ENCODE results near the gene MARCHF11. TPM values are rescaled to one million over a fixed set of nuclear protein-coding genes. Genes with fewer than 3 reads are reported as not detected.

The MARCHF11 gene
- total RNA-seq, 4 donors from 2014 or later = not detected

DNA sequence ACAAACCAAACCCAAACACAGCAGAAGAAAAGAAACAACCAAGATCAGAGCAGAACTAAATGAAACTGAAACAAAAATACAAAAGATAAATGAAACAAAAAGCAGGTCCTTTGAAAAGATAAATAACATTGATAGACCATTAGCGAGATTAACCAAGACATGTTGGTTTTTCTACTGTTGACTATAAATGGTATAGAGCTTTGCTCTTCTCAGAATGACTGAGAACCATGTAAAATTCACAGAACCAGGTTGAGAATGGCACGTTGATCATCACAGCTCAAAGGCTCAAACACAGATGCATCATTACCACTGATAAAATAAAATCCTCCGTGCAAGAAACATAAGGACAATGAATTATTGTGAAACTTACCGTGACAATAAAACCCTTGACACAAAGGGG, 105.2 kb downstream of the MARCHF11 start:
- no peak for TF ChIP-seq CTCF (IDR thresholded peaks at IDR 0.05; ENCODE audit: low read depth)

- TF ChIP-seq CTCF (IDR thresholded peaks at IDR 0.05; ENCODE audit: low read depth) = no peak
Observed at GRCh38 chr5:16072616-16073015, 107.0 kb downstream of the MARCHF11 start.

- TF ChIP-seq CTCF (IDR thresholded peaks at IDR 0.05; ENCODE audit: low read depth) = no peak
Observed at GRCh38 chr5:16067415-16067814, 112.2 kb downstream of the MARCHF11 start.

DNA sequence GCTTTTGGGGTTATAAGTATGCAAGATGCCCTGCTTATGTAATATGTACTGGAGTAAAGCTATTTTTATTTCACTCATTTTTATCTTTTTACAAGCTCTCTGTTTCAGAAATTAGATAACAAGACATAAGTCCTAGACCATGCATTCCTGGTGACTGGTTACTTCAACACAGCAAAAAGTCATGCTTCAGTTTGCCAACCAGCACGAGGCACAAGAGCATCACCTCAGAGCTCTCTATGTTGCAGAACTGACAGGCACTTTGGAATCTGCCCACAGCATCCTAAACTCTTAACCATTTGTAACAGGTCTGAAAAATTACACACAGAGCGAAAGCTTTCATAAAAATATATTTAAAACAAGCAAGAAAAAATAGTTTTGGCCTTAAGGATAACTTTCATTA, 112.8 kb downstream of the MARCHF11 start:
- no peak for TF ChIP-seq CTCF (IDR thresholded peaks at IDR 0.05; ENCODE audit: low read depth)

- no peak for TF ChIP-seq CTCF (IDR thresholded peaks at IDR 0.05; ENCODE audit: low read depth)
Observed at GRCh38 chr5:16066320-16066719, 113.3 kb downstream of the MARCHF11 start.

DNA sequence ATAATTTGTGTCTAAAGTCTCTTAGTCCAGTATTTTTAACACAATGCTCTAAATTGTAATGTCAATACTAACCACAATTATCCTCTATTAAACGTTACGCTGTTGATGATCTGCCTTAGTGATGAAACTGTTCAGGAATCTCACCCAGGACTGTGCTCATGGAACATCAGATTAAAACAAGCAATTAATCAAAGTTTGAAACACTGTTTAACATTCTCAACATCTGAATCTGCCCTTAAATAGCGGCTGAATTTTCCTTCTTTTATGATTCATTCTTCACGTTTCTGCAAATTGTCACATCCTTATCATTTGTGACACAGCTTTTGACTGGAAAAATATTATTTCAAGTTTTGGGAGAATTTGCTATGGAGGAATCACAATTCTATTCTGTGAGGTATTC, 113.8 kb downstream of the MARCHF11 start:
- no peak for TF ChIP-seq CTCF (IDR thresholded peaks at IDR 0.05; ENCODE audit: low read depth)

DNA sequence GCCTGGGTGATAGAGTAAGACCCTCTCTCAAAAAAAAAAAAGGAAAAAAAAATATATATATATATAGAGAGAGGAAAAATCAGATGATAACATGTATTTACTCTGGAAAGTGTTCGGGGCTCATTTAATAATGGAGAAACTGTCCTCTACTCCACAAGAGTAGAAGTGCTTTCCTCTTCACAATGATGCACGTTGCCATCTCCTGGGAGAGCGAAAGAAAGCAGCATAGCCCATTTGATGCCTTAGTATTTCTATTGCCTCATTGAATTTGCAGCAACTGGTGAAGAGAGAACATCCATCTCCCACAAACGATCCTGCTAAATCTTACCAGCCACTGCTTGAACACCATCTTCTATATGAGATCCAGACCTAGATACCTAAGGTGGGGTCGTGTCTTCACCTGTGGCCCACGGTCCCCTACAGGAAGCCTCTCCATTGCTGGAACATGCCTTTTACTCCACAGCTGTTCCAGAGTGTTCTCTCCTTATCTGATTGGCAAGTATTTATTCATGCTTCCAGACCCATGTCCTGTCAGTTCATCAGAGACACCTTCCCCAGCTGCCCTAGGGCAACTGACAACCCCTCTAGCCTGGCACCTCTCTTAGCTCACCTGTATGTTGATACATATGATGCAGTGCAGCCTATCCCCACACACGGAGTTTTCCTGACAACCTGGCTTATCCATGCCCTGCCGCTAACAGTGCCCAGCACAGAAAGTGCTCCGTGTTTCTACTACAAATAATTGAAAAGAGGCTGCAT, 115.3 kb downstream of the MARCHF11 start:
- no peak for TF ChIP-seq CTCF (IDR thresholded peaks at IDR 0.05; ENCODE audit: low read depth)

All from subcutaneous adipose tissue (tissue), 4 donors.